GM19455 (cell line): Measurements from ENCODE around the gene CFAP20.

Experiments
- ATAC-seq: cut with Tn5 transposase; IDR thresholded peaks from one replicate; pipeline ENCODE4 v1.9.1; 2021; ENCODE audit not compliant: unreplicated experiment

The CFAP20 gene

GRCh38 chr16:58129097-58129936 is at the start of gene CFAP20:
Gene CFAP20 (minus strand): TSS chr16:58129381. CDS start chr16:58129115, 266 bp downstream.
- peak; percentile 89 for ATAC-seq

DNA sequence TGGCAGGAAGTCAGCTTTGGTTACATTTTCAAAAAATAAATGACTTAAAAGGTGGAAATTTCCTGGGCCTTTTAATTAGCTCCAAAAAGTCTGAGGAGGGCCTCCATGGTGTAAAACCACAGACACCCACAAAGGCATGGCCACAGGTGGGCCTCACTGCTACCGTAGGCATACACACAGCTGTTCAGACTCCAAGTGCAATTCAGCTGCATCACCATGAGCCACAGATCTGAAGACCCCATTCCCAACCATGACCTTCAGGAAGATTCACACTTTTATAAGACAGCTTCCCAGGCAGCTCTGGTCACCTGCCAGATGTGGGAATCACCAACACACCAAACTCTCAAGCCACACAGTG is 48.2 kb upstream of the CFAP20 start:
- no peak for ATAC-seq

GRCh38 chr16:58176608-58177352 is 47.6 kb upstream of the CFAP20 start:
- no peak for ATAC-seq

DNA sequence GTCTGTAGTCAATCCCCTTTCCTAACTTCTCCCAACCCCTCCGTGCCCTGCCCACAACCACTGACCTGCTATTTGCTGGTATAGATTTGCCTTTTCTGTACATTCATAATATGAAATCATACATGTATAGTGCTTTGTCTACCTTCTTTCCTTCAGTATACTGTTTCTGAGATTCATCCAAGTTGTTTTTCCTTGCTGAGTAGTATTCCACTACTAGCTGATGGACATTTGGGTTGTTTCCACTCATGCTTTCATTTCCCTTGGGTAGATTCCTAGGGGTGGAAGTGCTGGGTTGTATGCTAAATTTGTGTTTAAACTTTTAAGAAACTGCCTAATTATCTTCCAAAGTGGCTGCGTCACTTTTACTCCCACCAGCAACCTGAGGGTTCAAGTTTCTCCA is 41.0 kb upstream of the CFAP20 start:
- ATAC-seq = no peak

GRCh38 chr16:58160855-58161254 is 31.7 kb upstream of the CFAP20 start:
- no peak for ATAC-seq

DNA sequence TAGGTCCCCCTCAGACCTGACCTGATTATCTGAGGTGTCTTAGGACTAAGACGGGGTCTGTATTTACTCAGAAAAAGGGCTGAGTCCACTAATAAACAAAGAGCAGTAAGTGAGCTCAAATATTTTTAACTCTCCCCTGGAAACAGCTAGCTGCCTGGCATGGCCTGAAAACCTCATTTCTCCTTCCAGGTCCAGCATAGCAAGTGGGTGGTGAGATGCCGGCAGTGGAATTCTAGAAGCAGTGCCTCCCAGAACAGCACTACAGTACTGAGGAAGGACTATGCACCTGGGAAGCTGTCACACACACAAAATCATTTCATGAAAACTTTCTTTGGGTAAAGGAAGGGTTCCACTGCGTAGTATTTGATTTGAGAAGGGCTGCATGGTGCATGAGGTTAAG is 29.5 kb upstream of the CFAP20 start:
- no peak for ATAC-seq

- no peak for ATAC-seq
Observed at GRCh38 chr16:58157951-58158540, 28.9 kb upstream of the CFAP20 start.

GRCh38 chr16:58157239-58157638 is 28.1 kb upstream of the CFAP20 start:
- no peak for ATAC-seq

DNA sequence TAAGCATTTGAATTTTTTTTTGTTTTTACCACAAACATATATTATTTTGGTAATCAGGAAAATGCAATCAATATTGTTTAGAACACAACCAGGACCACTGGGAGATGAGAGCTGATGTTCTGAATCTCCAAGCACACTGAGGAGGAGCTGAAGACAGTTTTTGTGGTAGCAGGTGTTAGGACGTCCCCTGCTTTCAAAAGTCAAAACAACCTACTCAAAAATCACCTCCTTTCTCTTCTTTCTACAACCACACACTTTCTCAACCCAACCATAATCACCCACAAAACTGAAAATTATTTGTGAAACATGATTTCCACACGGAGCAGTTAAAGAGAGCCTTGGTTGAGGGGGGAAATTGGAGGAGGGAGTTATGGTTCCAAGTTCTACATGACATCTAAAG is 26.7 kb upstream of the CFAP20 start:
- ATAC-seq = no peak

DNA sequence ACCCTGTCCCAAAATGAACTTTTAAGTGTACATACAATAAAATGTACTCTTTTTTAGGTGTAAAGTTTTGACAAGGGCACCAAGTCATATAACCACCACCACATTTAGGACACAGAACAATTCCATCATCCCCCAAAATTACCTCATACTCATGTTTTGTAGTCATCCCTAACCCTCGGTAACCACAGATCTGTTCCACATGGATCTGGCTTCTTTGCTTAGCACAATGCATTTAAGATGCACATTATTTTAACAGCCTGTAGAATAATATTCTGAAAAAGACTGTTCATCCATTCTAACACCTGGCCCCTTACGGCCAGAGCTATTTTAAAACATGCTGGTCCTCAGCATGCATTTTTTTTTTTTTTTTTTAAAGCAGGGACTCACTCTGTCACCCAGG is 25.2 kb upstream of the CFAP20 start:
- ATAC-seq = no peak

DNA sequence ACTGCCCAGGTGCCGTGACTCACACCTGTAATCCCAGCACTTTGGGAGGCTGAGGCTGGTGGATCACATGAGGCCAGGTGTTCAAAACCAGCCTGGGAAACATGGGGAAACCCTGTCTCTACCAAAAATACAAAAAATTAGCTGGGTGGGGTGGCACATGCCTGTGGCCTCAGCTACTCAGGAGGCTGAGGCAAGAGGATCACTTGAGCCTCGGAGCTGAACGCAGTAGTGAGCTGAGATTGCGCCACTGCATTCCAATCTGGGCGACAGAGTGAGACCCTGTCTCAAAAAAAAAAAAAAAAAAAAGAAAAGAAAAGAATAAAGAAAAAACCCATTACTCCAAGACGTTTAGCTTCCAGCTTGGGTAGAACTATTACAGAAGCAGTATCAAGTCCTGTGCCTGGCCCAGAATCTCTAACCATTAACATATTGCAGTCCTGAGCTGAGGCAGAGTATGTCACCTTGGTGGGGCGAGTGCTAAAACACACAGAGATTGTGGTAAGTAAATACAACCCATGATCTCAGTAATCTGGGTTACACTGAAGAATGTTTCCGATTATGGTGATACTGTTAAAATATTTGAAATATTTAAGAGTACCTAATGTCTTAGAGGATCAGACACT is 23.2 kb upstream of the CFAP20 start:
- ATAC-seq = no peak

GRCh38 chr16:58148526-58148925 is 19.3 kb upstream of the CFAP20 start:
- no peak for ATAC-seq

- ATAC-seq = no peak
Observed at GRCh38 chr16:58148099-58148498, 18.9 kb upstream of the CFAP20 start.

- no peak for ATAC-seq
Observed at GRCh38 chr16:58138852-58139251, 9.7 kb upstream of the CFAP20 start.

GRCh38 chr16:58137581-58137980 is 8.4 kb upstream of the CFAP20 start:
- ATAC-seq = no peak

DNA sequence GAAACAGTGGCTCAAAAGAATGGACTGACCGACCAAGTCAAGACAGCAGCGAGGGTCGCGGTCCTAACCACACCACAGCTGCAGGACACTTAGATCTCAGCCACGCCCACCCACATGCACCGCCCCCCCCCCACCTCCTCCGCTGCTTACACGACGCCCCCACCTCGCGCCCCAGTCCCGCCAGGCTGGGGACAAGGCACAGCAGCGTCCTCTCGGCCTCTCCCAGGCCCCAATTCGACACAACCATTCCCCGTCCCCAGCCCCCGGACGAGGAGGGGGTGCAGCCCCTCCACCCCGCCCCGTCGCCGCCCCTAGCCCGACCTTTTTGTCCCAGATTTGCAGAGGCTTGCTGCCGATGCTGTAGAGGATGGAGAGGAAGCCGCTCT is 477 bp downstream of the CFAP20 start:
- ATAC-seq = peak; percentile 6

DNA sequence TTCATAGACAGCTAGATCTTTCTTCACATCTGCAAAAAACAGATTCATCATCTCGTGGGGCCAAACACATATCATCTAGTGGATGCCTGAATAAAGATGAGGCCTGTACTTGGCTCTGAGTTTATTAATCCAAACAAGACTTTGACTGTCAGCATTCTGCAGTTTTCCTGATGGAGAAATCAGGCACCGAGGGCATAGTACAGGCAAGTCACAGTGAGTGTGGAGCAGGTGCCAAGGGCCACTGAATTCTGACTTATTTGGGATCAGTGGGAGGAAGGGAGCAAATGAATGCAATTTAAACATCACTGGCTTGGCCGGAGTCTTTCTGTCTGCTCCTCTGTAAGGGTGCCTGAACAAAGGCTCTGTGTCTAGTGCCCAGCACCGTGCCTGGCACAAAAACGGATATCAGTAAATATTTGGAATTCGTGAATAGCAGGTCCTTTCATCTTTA is 975 bp downstream of the CFAP20 start:
- no peak for ATAC-seq

DNA sequence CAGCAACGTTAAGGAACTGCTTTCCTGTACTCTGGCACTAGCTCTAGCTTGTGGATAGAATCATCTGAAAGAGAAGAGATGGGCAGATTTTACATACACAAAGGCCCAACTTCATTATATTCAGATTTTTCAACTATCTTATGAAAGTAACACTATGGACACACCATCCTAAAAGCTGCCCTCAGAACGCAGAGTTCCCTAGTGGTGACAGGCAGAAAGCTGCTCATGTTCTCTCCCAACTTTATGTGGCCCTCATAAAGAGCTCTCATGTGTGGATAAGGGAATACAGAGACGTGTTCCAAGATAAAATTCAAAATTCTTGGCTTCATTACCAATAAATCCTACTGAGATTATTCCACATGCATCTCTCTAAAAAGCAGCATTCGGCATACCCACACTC is 1.5 kb downstream of the CFAP20 start:
- no peak for ATAC-seq

DNA sequence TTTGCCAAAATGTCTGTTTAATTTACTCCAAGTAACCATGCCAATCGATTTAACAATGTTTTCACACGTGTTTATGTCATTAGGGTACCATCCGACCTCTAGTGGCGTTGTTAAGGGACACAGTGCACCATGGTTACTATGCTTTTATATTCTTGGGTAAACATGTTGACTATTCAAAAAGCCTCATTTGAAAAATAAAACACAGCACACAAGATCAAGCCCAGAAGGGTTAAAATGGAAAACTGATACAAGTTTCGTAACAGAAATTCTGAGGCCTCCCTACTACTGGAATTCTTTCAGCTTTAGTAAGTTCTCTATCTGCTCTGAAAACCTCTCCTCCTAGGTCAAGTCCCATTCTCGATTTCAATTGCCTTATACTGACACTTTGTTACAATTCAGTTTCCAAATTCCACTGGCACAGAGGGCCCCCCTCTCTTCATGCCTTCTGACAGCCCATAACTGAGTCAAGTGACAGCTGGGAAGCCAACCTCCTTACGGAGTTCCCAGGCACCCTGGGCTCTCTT is 2.1 kb downstream of the CFAP20 start:
- ATAC-seq = no peak

- ATAC-seq = no peak
Observed at GRCh38 chr16:58126451-58126961, 2.7 kb downstream of the CFAP20 start.

DNA sequence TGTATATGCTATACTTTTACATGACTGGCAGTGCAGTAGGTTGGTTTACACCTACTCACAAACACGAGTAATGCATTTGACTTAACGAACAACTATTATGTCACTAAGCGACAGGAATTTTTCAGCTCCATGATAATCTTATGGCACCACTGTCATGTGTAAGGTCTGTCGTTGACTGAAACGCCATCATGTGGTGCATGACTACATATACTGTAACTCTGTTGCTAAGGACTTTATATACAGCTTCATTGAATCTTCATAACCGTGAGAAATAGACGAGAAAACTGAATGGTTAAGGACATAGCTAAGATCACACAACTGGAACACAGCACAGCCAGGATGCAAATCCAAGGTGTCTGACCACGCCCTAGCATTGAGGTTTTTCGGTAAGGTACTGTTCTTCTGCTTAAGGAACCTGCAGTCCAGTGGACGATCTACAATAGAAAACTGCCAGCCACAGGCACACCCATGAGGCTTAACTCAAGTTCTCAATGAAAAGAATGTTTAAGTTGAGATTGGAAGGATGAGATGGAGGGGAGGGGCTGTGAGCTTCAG is 3.3 kb downstream of the CFAP20 start:
- ATAC-seq = no peak
